HL-60 (cell line): ENCODE measurements around the gene PROM2.

Source experiments
- POLR2AphosphoS5 ChIP-seq: IDR thresholded peaks from 2 replicates; pipeline ENCODE4 v1.6.1; 2012; ENCODE audit warnings: low read depth
- TF ChIP-seq, protein P1 (sequence below): IDR thresholded peaks from one replicate; pipeline ENCODE4 v1.5.1; 2011; ENCODE audit warnings: low read length, control low read depth, inconsistent platforms; ENCODE audit not compliant: insufficient read depth

- TF ChIP-seq, protein P1, sequence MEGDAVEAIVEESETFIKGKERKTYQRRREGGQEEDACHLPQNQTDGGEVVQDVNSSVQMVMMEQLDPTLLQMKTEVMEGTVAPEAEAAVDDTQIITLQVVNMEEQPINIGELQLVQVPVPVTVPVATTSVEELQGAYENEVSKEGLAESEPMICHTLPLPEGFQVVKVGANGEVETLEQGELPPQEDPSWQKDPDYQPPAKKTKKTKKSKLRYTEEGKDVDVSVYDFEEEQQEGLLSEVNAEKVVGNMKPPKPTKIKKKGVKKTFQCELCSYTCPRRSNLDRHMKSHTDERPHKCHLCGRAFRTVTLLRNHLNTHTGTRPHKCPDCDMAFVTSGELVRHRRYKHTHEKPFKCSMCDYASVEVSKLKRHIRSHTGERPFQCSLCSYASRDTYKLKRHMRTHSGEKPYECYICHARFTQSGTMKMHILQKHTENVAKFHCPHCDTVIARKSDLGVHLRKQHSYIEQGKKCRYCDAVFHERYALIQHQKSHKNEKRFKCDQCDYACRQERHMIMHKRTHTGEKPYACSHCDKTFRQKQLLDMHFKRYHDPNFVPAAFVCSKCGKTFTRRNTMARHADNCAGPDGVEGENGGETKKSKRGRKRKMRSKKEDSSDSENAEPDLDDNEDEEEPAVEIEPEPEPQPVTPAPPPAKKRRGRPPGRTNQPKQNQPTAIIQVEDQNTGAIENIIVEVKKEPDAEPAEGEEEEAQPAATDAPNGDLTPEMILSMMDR: no peak
- no peak for TF ChIP-seq POLR2AphosphoS5
These were observed 36.1 kb upstream of the PROM2 start for GRCh38 chr2:95238131-95238530.
